Activated T-cell treated with anti-CD3 and anti-CD28 coated beads, Interleukin-2, amount 50 U/mL, for 1 hour (primary cell): ENCODE results near the gene AXIN1.
"Not testable (repeated sequence)": the region's sequence is repeated elsewhere in the genome, so short reads cannot be mapped to it uniquely, and the experiment has no call there.

Experiments
- DNase-seq: peaks from one replicate; pipeline ENCODE4 v3.0.0-alpha.2; 2020

The AXIN1 gene

GRCh38 chr16:351804-352520 is 561 bp downstream of the AXIN1 start:
- DNase-seq: no peak

- DNase-seq: no peak
These were observed 2.3 kb downstream of the AXIN1 start for GRCh38 chr16:350203-350602.

- no peak for DNase-seq
These were observed 3.3 kb downstream of the AXIN1 start for GRCh38 chr16:349211-349610.

GRCh38 chr16:348495-348894 is 4.0 kb downstream of the AXIN1 start:
- not testable (repeated sequence) for DNase-seq

- DNase-seq: no peak
These were observed 5.3 kb downstream of the AXIN1 start for GRCh38 chr16:347203-347602.

GRCh38 chr16:346587-346986 is 5.9 kb downstream of the AXIN1 start:
- DNase-seq: no peak

GRCh38 chr16:345772-346171 is 6.8 kb downstream of the AXIN1 start:
- no peak for DNase-seq

- no peak for DNase-seq
These were observed 9.9 kb downstream of the AXIN1 start for GRCh38 chr16:342455-343213.

GRCh38 chr16:341974-342336 is 10.6 kb downstream of the AXIN1 start:
- DNase-seq: not testable (repeated sequence)

GRCh38 chr16:341095-341973 is 11.2 kb downstream of the AXIN1 start:
- not testable (repeated sequence) for DNase-seq

GRCh38 chr16:340370-341091 is 12.0 kb downstream of the AXIN1 start:
- DNase-seq: no peak

GRCh38 chr16:339680-340079 is 12.8 kb downstream of the AXIN1 start:
- DNase-seq: no peak

- DNase-seq: no peak
These were observed 14.4 kb downstream of the AXIN1 start for GRCh38 chr16:337975-338575.

GRCh38 chr16:337437-337836 is 15.1 kb downstream of the AXIN1 start:
- no peak for DNase-seq

GRCh38 chr16:336269-336668 is 16.3 kb downstream of the AXIN1 start:
- no peak for DNase-seq

GRCh38 chr16:334861-335632 is 17.5 kb downstream of the AXIN1 start:
- not testable (repeated sequence) for DNase-seq

GRCh38 chr16:334164-334832 is 18.2 kb downstream of the AXIN1 start:
- not testable (repeated sequence) for DNase-seq

GRCh38 chr16:333406-334094 is 19.0 kb downstream of the AXIN1 start:
- no peak for DNase-seq

- not testable (repeated sequence) for DNase-seq
These were observed 21.2 kb downstream of the AXIN1 start for GRCh38 chr16:331181-331814.

- no peak for DNase-seq
These were observed 21.8 kb downstream of the AXIN1 start for GRCh38 chr16:330741-331140.
